Adrenal gland (tissue), 5 donors: ENCODE results near the gene DLG4.

Source experiments
- POLR2A ChIP-seq, 2 donors: fragments of 450-650 bp; IDR thresholded peaks; one replicate each; pipeline ENCODE4 v1.6.1; 2017; ENCODE audit warnings: antibody characterized with exemption in 2 of 2, mild to moderate bottlenecking in 2 of 2, moderate library complexity in 1 of 2
- TF ChIP-seq, protein P1 (sequence below), 6 experiments: fragments of 450-650 bp in 4 of 6; fragments of 200-600 bp in 2 of 6; sonication (generic) in 1 of 6; IDR thresholded peaks; 1 replicate in 5 of 6; 2 replicates in 1 of 6; pipeline versions ENCODE4 v1.5.1 to v1.8.0; 2016 to 2021; ENCODE audit warnings: antibody characterized with exemption in 6 of 6, mild to moderate bottlenecking in 2 of 6, moderate library complexity in 1 of 6
- donor health status: DM: no; HTN: no; CAD: no.

- TF ChIP-seq, protein P1, sequence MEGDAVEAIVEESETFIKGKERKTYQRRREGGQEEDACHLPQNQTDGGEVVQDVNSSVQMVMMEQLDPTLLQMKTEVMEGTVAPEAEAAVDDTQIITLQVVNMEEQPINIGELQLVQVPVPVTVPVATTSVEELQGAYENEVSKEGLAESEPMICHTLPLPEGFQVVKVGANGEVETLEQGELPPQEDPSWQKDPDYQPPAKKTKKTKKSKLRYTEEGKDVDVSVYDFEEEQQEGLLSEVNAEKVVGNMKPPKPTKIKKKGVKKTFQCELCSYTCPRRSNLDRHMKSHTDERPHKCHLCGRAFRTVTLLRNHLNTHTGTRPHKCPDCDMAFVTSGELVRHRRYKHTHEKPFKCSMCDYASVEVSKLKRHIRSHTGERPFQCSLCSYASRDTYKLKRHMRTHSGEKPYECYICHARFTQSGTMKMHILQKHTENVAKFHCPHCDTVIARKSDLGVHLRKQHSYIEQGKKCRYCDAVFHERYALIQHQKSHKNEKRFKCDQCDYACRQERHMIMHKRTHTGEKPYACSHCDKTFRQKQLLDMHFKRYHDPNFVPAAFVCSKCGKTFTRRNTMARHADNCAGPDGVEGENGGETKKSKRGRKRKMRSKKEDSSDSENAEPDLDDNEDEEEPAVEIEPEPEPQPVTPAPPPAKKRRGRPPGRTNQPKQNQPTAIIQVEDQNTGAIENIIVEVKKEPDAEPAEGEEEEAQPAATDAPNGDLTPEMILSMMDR (IDR thresholded peaks at IDR 0.05): no peak
- no peak for TF ChIP-seq POLR2A (IDR thresholded peaks at IDR 0.05)
Observed at GRCh38 chr17:7263801-7264078, 44.1 kb upstream of the DLG4 start.
